ENCODE measurements around the gene SLC2A5. TPM values are rescaled to one million over a fixed set of nuclear protein-coding genes. Genes with fewer than 3 reads are reported as not detected.

Gene SLC2A5
- total and polyA plus RNA-seq, 9 of the 15 experiments (the other 6 are each of a cell fraction or from before 2014, with no cell fraction given), result 0.08 TPM; not detected in 8

GRCh38 chr1:8988618-8988967, 80.8 kb downstream of the SLC2A5 start (continued):
- TF ChIP-seq CEBPZ (IDR thresholded peaks at IDR 0.05; ENCODE audit: borderline replicate concordance, low read depth, low read length), result no peak

- Histone ChIP-seq H2AFZ (ENCODE audit: low read depth, low read length) (no peak overlapping the region), H3K4me1 (replicated peaks in 1 of 2; ENCODE audit: control insufficient read depth in 2 of 2, insufficient read depth in 2 of 2, low read length in 2 of 2) (no peaks in the 10 kb centered on the region), H3K27me3 (ENCODE audit: control insufficient read depth in 2 of 2, insufficient read depth in 2 of 2, low read length in 2 of 2) (peaks cover 9 to 32% of the 10 kb centered on the region in 2 experiments), H4K20me1 (replicated peaks; ENCODE audit: control insufficient read depth, insufficient read depth, low read length) (no peaks in the 10 kb centered on the region), H3K9me3 (replicated peaks; ENCODE audit: control insufficient read depth, insufficient read depth, low read depth, low read length) (no peaks in the 10 kb centered on the region; the same call in 1 of the 2 replicates), H3K9ac (ENCODE audit: insufficient read depth in 1 of 2, low read depth in 2 of 2, low read length in 2 of 2) (no peak overlapping the region), H3K79me2 (ENCODE audit: control insufficient read depth, insufficient read depth, low read length) (no peaks in the 10 kb centered on the region), H3K4me2 (ENCODE audit: insufficient read depth, low read length) (no peak overlapping the region), H3K9me1 (ENCODE audit: control insufficient read depth, insufficient read depth, low read length) (no peaks in the 10 kb centered on the region), H3K4me3 (no peak overlapping the region), H3K27ac (ENCODE audit: extremely low read depth, low read depth, low read length) (no peak overlapping the region), H3K36me3 (ENCODE audit: control insufficient read depth, insufficient read depth, low read length) (no peaks in the 10 kb centered on the region)
- FAIRE-seq (peak; percentile 91), DNase-seq (ENCODE audit: extremely low read depth in 1 of 4, low spot score in 3 of 4) (peak; percentile 62 to 86 (median 80)), ATAC-seq (peak; percentile 95)
- WGBS (ENCODE audit: insufficient coverage, low coverage, missing lambda C conversion rate), result 1% methylated on average over 9 of the region's 9 CpGs
- ChIA-PET CTCF (ENCODE audit: low intra/inter-chr PET ratio) (interaction anchor here (0.5 to 2.8 kb wide), 8 partner anchors 11 to 168 kb away, joined by 3 to 23 read pairs (median 4); no protein-coding TSS in a partner anchor), POLR2A (interaction anchor here (0.6 to 1.8 kb wide), 6 partner anchors 17 to 131 kb away, joined by 3 to 7 read pairs (median 4); no protein-coding TSS in a partner anchor)
- in situ Hi-C loops (cut with MboI) (loop anchor here (5.0 kb wide), 1 partner anchor 71 kb away; no protein-coding TSS in a partner anchor), intact Hi-C loops (cut with micrococcal nuclease) (loop anchor here (1.0 to 2.0 kb wide), 2 partner anchors 70 to 129 kb away; no protein-coding TSS in a partner anchor)
- BruUV-seq (replicated peaks), result no TSS peak
- TF ChIP-seq ZNF830 (CRISPR knock-in tag; IDR thresholded peaks at IDR 0.05), result no peak
- TF ChIP-seq RNF219 (CRISPR knock-in tag; IDR thresholded peaks at IDR 0.05), result no peak
- no peak for TF ChIP-seq ZFPM2 (CRISPR knock-in tag; IDR thresholded peaks at IDR 0.05)
- no peak for TF ChIP-seq TEAD1 (CRISPR knock-in tag; IDR thresholded peaks at IDR 0.05)
- TF ChIP-seq ZNF232 (CRISPR knock-in tag; IDR thresholded peaks at IDR 0.05), result no peak
- no peak for TF ChIP-seq CBFA2T3 (IDR thresholded peaks at IDR 0.05)
- no peak for TF ChIP-seq SAP30 (IDR thresholded peaks at IDR 0.05; ENCODE audit: borderline replicate concordance, insufficient read depth, low read depth, low read length, poor library complexity, severe bottlenecking)
- no peak for TF ChIP-seq ZNF764 (CRISPR knock-in tag; IDR thresholded peaks at IDR 0.05; ENCODE audit: low read depth)
- no peak for TF ChIP-seq NFE2 (IDR thresholded peaks at IDR 0.05; ENCODE audit: low read depth)
- TF ChIP-seq MYBL2 (IDR thresholded peaks at IDR 0.05; ENCODE audit: low read depth), result no peak
- no peak for TF ChIP-seq MYBL2 (CRISPR knock-in tag; IDR thresholded peaks at IDR 0.05; ENCODE audit: borderline replicate concordance)
- TF ChIP-seq PREB (CRISPR knock-in tag; IDR thresholded peaks at IDR 0.05), result 0 out of 2 replicates have a peak, but pooled peaks have one; percentile 75
These were observed 81.4 kb downstream of the SLC2A5 start for GRCh38 chr1:8987881-8988617.
